A549 (cell line): Measurements from ENCODE around the gene ZC3HAV1.

Experiments
- FOSL2 ChIP-seq, 2 experiments: fragments of 450-650 bp in 1 of 2; fragments of >200 bp in 1 of 2; sonication (Bioruptor Twin) in 1 of 2; formaldehyde crosslinking; IDR thresholded peaks; 2 replicates each; pipeline versions ENCODE4 v1.5.0 to v1.6.1; 2016 to 2020; ENCODE audit warnings: mild to moderate bottlenecking in 1 of 2, moderate library complexity in 1 of 2
- HDAC2 ChIP-seq: fragments of 200-600 bp; sonication (generic); IDR thresholded peaks from 2 replicates; pipeline ENCODE4 v1.6.1; 2016
- POLR2A ChIP-seq: IDR thresholded peaks from 2 replicates; pipeline ENCODE4 v1.6.1; 2012; ENCODE audit warnings: mild to moderate bottlenecking, low read length
- TF ChIP-seq, protein P1 (sequence below): fragments of >200 bp; sonication (Bioruptor Twin); formaldehyde crosslinking; IDR thresholded peaks from 3 replicates; pipeline ENCODE4 v1.5.1; 2016
- TF ChIP-seq, protein P2 (sequence below): fragments of 150-350 bp; IDR thresholded peaks from 2 replicates; pipeline ENCODE4 v1.6.1; 2014; ENCODE audit warnings: low read depth, mild to moderate bottlenecking, low read length
- TF ChIP-seq, protein P3 (sequence below): IDR thresholded peaks from 2 replicates; pipeline ENCODE4 v1.6.1; 2012; ENCODE audit warnings: low read depth, borderline replicate concordance

DNA sequence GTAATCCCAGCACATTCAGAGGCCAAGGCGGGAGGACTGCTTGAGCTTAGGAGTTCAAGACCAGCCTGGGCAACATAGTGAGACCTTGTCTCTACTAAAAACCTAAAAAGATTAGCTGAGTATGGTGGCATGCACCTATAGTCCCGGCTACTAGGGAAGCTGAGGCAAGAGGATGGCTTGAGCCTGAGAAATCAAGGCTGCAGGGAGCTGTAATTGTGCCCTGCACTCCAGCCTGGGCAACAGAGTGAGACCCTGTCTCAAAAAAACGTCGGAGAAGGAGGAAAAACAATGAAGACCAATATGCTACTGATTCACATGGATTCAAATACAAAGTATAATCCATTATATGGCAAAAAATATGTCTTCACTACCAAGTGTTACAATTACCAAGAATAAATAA is 87.2 kb downstream of the ZC3HAV1 start:
- TF ChIP-seq, protein P1, sequence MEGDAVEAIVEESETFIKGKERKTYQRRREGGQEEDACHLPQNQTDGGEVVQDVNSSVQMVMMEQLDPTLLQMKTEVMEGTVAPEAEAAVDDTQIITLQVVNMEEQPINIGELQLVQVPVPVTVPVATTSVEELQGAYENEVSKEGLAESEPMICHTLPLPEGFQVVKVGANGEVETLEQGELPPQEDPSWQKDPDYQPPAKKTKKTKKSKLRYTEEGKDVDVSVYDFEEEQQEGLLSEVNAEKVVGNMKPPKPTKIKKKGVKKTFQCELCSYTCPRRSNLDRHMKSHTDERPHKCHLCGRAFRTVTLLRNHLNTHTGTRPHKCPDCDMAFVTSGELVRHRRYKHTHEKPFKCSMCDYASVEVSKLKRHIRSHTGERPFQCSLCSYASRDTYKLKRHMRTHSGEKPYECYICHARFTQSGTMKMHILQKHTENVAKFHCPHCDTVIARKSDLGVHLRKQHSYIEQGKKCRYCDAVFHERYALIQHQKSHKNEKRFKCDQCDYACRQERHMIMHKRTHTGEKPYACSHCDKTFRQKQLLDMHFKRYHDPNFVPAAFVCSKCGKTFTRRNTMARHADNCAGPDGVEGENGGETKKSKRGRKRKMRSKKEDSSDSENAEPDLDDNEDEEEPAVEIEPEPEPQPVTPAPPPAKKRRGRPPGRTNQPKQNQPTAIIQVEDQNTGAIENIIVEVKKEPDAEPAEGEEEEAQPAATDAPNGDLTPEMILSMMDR = no peak
- TF ChIP-seq, protein P2, sequence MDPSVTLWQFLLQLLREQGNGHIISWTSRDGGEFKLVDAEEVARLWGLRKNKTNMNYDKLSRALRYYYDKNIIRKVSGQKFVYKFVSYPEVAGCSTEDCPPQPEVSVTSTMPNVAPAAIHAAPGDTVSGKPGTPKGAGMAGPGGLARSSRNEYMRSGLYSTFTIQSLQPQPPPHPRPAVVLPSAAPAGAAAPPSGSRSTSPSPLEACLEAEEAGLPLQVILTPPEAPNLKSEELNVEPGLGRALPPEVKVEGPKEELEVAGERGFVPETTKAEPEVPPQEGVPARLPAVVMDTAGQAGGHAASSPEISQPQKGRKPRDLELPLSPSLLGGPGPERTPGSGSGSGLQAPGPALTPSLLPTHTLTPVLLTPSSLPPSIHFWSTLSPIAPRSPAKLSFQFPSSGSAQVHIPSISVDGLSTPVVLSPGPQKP = no peak
- no peak for TF ChIP-seq FOSL2 (IDR thresholded peaks at IDR 0.05)
- no peak for TF ChIP-seq FOSL2 (CRISPR knock-in tag; IDR thresholded peaks at IDR 0.05)
- TF ChIP-seq, protein P3, sequence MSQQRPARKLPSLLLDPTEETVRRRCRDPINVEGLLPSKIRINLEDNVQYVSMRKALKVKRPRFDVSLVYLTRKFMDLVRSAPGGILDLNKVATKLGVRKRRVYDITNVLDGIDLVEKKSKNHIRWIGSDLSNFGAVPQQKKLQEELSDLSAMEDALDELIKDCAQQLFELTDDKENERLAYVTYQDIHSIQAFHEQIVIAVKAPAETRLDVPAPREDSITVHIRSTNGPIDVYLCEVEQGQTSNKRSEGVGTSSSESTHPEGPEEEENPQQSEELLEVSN = no peak
- TF ChIP-seq HDAC2 = no peak
- TF ChIP-seq POLR2A = no peak
